ENCODE results near the gene CCDC8.

CCDC8 gene

DNA sequence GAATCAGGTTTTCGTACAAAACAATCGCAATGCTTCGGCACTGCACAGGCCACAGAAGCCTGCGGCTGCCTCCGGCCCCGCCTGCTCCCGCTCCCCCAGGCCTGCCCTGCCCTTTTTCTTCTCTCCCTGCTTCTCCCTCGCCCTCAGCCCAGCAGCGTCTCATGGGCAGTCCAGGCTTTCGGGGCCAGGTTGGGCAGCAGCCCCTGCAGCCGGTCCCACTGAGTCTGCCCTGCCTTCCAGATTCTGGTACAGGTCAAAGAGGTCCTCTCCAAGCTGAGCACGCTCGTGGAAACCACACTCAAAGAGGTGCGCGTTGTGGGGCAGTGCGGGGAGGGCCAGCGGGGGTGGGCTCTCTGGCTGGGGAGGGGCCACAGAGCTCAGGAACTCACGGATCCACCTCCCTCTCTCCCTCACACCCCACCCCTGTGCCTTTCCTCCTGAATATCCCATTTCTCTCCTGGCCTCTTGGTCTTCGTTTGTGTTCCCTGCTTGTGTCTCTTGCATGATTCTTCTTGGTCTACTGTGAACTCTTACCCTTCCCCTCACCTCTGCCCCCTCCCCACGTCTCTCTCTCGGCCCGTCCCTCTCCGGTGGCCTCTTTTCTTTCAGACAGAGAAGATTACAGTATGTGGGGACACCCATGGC lies 30.1 kb downstream of the CCDC8 start:
- H3K36me3 ChIP-seq (ENCODE audit: insufficient read depth, low read length): peaks cover 97% of the 10 kb centered on the region

GRCh38 chr19:46381756-46382345 lies 31.5 kb downstream of the CCDC8 start:
- H3K79me2 ChIP-seq (ENCODE audit: insufficient read depth, low read length): no peaks in the 10 kb centered on the region; the same call in 1 of the 2 replicates
- H4K20me1 ChIP-seq (ENCODE audit: insufficient read depth, low read length): peaks cover 8% of the 10 kb centered on the region
- no peak overlapping the region for H3K9ac ChIP-seq (ENCODE audit: low read depth, low read length)
- H3K36me3 ChIP-seq (ENCODE audit: insufficient read depth, low read length): peaks cover 97% of the 10 kb centered on the region
- H3K4me2 ChIP-seq (ENCODE audit: insufficient read depth, low read length): no peak overlapping the region
- H2AFZ ChIP-seq (ENCODE audit: low read depth, low read length): no peak overlapping the region
- H3K4me1 ChIP-seq (ENCODE audit: insufficient read depth, low read length): no peaks in the 10 kb centered on the region
- no peaks in the 10 kb centered on the region for H3K9me3 ChIP-seq (ENCODE audit: insufficient read depth, low read length, severe bottlenecking)
- no peak overlapping the region; the same call in 1 of the 2 replicates for H3K27ac ChIP-seq (ENCODE audit: low read length)
- DNase-seq (no peak), ATAC-seq (ENCODE audit: insufficient read depth, low read depth) (no peak)
- TF ChIP-seq EZH2 (IDR thresholded peaks at IDR 0.05; ENCODE audit: borderline replicate concordance, low read depth, low read length, severe bottlenecking): no peak
- no peak for TF ChIP-seq CTCF (IDR thresholded peaks at IDR 0.05; ENCODE audit: borderline replicate concordance, extremely low read depth, low read length, poor library complexity, severe bottlenecking)
- no peaks in the 10 kb centered on the region for H3K27me3 ChIP-seq (ENCODE audit: insufficient read depth, low read length, poor library complexity)
- H3K4me3 ChIP-seq (ENCODE audit: low read depth in 1 of 2, low read length in 2 of 2): no peak overlapping the region

More for the DNA sequence above, 30.1 kb downstream of the CCDC8 start:
- Histone ChIP-seq H3K27me3 (ENCODE audit: insufficient read depth, low read length, poor library complexity) (no peaks in the 10 kb centered on the region), H3K4me2 (ENCODE audit: insufficient read depth, low read length) (no peak overlapping the region), H2AFZ (ENCODE audit: low read depth, low read length) (no peak overlapping the region), H4K20me1 (ENCODE audit: insufficient read depth, low read length) (peaks cover 11% of the 10 kb centered on the region), H3K9me3 (ENCODE audit: insufficient read depth, low read length, severe bottlenecking) (no peaks in the 10 kb centered on the region), H3K27ac (ENCODE audit: low read length) (no peak overlapping the region), H3K4me3 (ENCODE audit: low read depth in 1 of 2, low read length in 2 of 2) (no peak overlapping the region), H3K79me2 (ENCODE audit: insufficient read depth, low read length) (no peaks in the 10 kb centered on the region), H3K9ac (ENCODE audit: low read depth, low read length) (no peak overlapping the region), H3K4me1 (ENCODE audit: insufficient read depth, low read length) (no peaks in the 10 kb centered on the region)
- DNase-seq (no peak), ATAC-seq (ENCODE audit: insufficient read depth, low read depth) (no peak)
- TF ChIP-seq CTCF (IDR thresholded peaks at IDR 0.05; ENCODE audit: borderline replicate concordance, extremely low read depth, low read length, poor library complexity, severe bottlenecking) (no peak), EZH2 (IDR thresholded peaks at IDR 0.05; ENCODE audit: borderline replicate concordance, low read depth, low read length, severe bottlenecking) (no peak)

GRCh38 chr19:46381346-46381745 lies 32.0 kb downstream of the CCDC8 start:
- Histone ChIP-seq H3K36me3 (ENCODE audit: insufficient read depth, low read length) (peaks cover 98% of the 10 kb centered on the region), H3K27ac (ENCODE audit: low read length) (no peak overlapping the region)
- no peak for ATAC-seq (ENCODE audit: insufficient read depth, low read depth)

More at GRCh38 chr19:46381346-46381745, 32.0 kb downstream of the CCDC8 start:
- no peak overlapping the region for H3K4me3 ChIP-seq (ENCODE audit: low read depth in 1 of 2, low read length in 2 of 2)
- H3K9ac ChIP-seq (ENCODE audit: low read depth, low read length): no peak overlapping the region
- no peak overlapping the region for H3K4me2 ChIP-seq (ENCODE audit: insufficient read depth, low read length)
- TF ChIP-seq CTCF (IDR thresholded peaks at IDR 0.05; ENCODE audit: borderline replicate concordance, extremely low read depth, low read length, poor library complexity, severe bottlenecking) (no peak), EZH2 (IDR thresholded peaks at IDR 0.05; ENCODE audit: borderline replicate concordance, low read depth, low read length, severe bottlenecking) (no peak)
- H3K79me2 ChIP-seq (ENCODE audit: insufficient read depth, low read length): no peaks in the 10 kb centered on the region; the same call in 1 of the 2 replicates
- H3K27me3 ChIP-seq (ENCODE audit: insufficient read depth, low read length, poor library complexity): no peaks in the 10 kb centered on the region
- DNase-seq: no peak
- no peaks in the 10 kb centered on the region for H3K9me3 ChIP-seq (ENCODE audit: insufficient read depth, low read length, severe bottlenecking)
- no peaks in the 10 kb centered on the region for H3K4me1 ChIP-seq (ENCODE audit: insufficient read depth, low read length)
- peaks cover 11% of the 10 kb centered on the region for H4K20me1 ChIP-seq (ENCODE audit: insufficient read depth, low read length)
- H2AFZ ChIP-seq (ENCODE audit: low read depth, low read length): no peak overlapping the region

Measured in DND-41 (cell line).